ENCODE data around the gene C1orf50. TPM values are rescaled to one million over a fixed set of nuclear protein-coding genes. Genes with fewer than 3 reads are reported as not detected.

C1orf50 gene
- total RNA-seq, 2 donors from 2014 or later = 3.0 to 3.6 TPM

DNA sequence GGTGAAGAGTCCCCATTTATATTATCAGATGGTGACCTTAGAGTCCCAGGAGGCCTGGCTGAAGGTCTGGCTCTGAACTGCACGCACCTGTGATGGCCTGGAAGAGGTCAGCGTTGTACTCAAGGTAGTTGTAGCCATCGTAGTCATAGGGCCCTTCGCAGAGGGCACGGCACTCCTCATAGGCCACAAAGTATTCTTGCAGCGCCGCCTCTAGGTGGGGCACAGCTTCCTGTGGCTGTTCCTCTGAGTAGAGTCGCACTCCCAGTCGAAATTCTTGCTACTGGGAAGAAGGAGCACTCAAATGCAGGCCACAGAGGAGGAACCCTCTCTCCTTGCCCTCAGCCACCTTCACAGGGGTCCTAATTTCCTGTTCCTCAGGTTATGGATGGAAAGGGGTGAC lies 7.9 kb upstream of the C1orf50 start:
- Histone ChIP-seq H3K4me1 (peaks cover 0 to 4% of the 10 kb centered on the region in 2 donors), H3K4me3 (no peak overlapping the region), H3K27ac (no peak overlapping the region), H3K27me3 (no peaks in the 10 kb centered on the region), H3K36me3 (peaks cover 70% of the 10 kb centered on the region), H3K9me3 (no peaks in the 10 kb centered on the region)
- no peak for DNase-seq (ENCODE audit: low spot score)
- TF ChIP-seq, protein P1, sequence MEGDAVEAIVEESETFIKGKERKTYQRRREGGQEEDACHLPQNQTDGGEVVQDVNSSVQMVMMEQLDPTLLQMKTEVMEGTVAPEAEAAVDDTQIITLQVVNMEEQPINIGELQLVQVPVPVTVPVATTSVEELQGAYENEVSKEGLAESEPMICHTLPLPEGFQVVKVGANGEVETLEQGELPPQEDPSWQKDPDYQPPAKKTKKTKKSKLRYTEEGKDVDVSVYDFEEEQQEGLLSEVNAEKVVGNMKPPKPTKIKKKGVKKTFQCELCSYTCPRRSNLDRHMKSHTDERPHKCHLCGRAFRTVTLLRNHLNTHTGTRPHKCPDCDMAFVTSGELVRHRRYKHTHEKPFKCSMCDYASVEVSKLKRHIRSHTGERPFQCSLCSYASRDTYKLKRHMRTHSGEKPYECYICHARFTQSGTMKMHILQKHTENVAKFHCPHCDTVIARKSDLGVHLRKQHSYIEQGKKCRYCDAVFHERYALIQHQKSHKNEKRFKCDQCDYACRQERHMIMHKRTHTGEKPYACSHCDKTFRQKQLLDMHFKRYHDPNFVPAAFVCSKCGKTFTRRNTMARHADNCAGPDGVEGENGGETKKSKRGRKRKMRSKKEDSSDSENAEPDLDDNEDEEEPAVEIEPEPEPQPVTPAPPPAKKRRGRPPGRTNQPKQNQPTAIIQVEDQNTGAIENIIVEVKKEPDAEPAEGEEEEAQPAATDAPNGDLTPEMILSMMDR (IDR thresholded peaks at IDR 0.05) = no peak

DNA sequence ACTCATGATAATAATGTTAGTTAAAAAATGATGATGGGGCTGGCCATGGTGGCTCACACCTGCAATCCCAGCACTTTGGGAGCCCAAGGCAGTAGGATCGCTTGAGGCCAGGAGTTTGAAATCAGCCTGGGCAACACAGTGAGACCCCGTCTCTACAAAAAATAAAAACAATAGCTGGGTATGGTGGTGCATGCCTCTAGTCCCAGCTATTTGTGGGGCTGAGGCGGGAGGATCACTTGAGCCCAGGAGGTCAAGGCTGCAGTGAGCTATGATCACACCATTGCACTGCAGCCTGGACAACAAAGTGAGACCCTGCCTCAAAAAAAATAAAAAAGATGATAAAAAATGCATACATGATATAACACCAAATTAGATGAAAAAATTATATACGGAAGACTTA lies 5.5 kb upstream of the C1orf50 start:
- peaks cover 0 to 21% of the 10 kb centered on the region in 2 donors for H3K4me1 ChIP-seq
- no peaks in the 10 kb centered on the region for H3K27me3 ChIP-seq
- DNase-seq (ENCODE audit: low spot score) = no peak
- no peak overlapping the region for H3K4me3 ChIP-seq
- no peaks in the 10 kb centered on the region for H3K9me3 ChIP-seq
- TF ChIP-seq, protein P1 (IDR thresholded peaks at IDR 0.05) = no peak
- H3K36me3 ChIP-seq = peaks cover 45% of the 10 kb centered on the region
- H3K27ac ChIP-seq = no peak overlapping the region

DNA sequence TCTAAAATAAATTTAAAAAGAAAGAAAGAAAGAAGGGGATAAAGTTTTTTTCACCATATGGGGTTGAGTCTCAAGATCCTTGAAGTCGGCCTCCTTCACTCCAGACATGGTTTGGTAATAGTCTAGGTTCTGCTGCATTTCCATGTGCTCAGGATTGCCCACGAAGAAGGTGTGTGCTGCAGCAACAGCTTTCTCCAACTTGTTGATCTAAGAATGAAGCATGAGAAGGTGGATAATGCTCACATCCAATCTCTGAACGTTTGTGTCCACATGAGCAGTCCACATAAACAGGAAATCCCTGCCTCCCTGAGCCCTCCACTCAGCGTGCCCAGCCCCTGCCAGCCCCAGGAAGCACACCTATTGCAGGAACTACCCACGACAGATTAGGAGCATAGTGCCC lies 4.8 kb upstream of the C1orf50 start:
- no peaks in the 10 kb centered on the region for H3K27me3 ChIP-seq
- no peak for DNase-seq (ENCODE audit: low spot score)
- H3K9me3 ChIP-seq = no peaks in the 10 kb centered on the region
- TF ChIP-seq, protein P1 (IDR thresholded peaks at IDR 0.05) = no peak
- peaks cover 0 to 21% of the 10 kb centered on the region in 2 donors for H3K4me1 ChIP-seq
- H3K27ac ChIP-seq = no peak overlapping the region
- no peak overlapping the region for H3K4me3 ChIP-seq
- H3K36me3 ChIP-seq = peaks cover 42% of the 10 kb centered on the region

DNA sequence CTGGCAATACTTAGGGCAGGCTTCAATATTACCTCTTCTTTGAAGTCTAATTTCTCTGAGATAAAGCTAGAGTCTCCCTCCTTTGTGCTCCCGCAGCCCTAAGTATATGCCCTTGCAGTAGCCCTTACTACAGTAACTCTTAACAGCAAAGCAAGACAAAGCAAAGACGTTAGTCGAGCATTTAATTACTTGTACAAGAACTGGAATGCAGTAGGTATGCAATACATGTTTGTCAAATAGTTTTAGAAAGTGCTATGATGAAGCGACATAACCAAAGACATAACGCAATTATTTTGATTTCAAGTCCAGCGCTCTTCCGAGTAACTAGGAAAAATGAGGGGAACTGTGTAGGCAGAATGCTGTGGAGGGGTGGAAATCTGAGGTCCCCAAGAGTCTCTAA lies 1.8 kb upstream of the C1orf50 start:
- no peaks in the 10 kb centered on the region for H3K27me3 ChIP-seq
- no peak for DNase-seq (ENCODE audit: low spot score)
- H3K4me1 ChIP-seq = peaks cover 0 to 42% of the 10 kb centered on the region in 2 donors
- H3K27ac ChIP-seq = peak overlapping the region; percentile 90 to 93
- H3K4me3 ChIP-seq = peak overlapping the region; percentile 90 to 94
- no peaks in the 10 kb centered on the region for H3K9me3 ChIP-seq
- TF ChIP-seq, protein P1 (IDR thresholded peaks at IDR 0.05) = no peak
- H3K36me3 ChIP-seq = peaks cover 12% of the 10 kb centered on the region

DNA sequence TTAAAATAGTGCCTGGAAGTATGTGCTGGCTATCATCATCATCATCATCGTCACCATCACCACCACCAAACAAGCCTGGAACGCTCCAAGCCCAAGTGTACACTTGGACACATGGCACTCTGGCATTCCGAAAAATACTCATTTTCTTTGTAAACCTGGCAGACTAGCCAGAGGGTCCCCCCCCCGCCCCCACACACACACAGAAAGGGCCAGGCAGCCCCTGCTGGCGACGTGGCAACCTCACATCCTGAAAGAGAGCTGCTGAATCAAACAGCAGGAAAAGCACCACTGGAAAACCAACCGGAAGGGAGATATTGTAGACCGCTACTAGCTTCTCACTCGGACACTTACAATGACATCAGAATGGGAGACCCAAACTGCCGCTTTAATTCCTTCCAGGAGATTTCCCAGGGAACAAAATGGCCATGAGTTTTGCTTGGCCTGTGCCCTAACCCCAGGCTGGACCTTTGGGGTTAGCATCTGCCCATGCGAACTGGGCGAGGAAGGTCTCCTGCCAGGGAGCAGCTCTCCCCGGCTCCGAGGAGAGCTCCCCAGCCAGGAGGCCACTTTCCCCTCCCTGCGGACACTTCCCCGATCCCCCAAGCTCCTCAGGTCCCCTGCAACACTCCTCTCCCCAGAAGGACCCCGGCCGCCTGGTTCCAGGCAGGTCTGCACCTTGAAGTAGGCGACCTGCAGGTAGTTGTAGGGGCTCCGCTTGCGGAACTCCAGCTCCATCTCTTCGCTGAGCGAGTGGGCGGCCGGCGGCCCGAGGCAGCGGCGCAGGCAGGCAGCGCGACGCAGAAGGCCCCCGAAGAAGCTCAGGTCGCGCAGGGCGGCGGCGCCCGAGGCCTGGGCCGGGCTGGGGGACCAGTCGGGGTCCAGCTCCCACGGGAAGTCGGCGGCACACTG lies 963 bp upstream of the C1orf50 start:
- TF ChIP-seq, protein P1 (IDR thresholded peaks at IDR 0.05) = peak; percentile 19 to 57
- peaks cover 0 to 42% of the 10 kb centered on the region in 2 donors for H3K4me1 ChIP-seq
- H3K4me3 ChIP-seq = peak overlapping the region; percentile 90 to 94
- peaks cover 7% of the 10 kb centered on the region for H3K36me3 ChIP-seq
- H3K9me3 ChIP-seq = no peaks in the 10 kb centered on the region
- peak overlapping the region; percentile 90 to 93 for H3K27ac ChIP-seq
- no peak for DNase-seq (ENCODE audit: low spot score)
- H3K27me3 ChIP-seq = no peaks in the 10 kb centered on the region
